HG02981 (cell line): ENCODE results near the gene GMFB.

Source experiments
- ATAC-seq: cut with Tn5 transposase; IDR thresholded peaks from one replicate; pipeline ENCODE4 v1.9.1; 2021; ENCODE audit warnings: mild to moderate bottlenecking, moderate library complexity; ENCODE audit not compliant: unreplicated experiment

GMFB gene

GRCh38 chr14:54493293-54493692, 4.5 kb upstream of the GMFB start:
- no peak for ATAC-seq

DNA sequence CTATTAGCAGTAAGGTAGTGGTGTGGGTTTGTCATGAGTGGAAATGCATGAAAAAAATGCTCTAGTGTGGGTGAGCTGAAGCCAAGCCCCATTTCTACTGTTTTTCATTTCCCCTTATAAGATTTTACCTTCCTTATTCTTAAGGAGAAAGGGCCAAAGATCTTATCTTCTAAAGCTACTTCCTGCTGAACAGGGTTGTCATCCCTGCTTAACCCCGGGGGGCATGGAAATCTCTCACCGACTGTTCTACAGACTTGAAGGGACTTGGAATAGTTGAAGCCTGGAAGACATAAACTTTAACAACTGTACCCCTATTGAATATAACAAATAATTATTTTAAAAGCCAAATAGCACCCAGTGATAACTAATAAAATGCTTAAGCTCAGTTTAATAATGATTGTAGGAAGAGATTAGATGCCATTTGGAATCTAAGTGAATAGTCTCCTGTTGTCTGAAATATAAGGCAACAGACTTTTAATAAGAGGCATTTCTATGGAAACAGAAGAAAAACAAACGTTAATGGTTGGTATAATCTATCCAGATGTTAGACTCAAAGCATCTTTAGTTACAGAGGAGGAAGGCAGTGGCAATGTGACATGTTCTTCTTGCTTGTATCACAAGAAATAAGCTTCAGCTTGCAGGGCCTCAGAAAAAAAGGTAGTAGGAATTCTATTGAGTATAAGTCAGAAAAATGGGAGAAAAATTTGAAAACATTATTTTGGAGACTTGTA, 1.8 kb upstream of the GMFB start:
- no peak for ATAC-seq

DNA sequence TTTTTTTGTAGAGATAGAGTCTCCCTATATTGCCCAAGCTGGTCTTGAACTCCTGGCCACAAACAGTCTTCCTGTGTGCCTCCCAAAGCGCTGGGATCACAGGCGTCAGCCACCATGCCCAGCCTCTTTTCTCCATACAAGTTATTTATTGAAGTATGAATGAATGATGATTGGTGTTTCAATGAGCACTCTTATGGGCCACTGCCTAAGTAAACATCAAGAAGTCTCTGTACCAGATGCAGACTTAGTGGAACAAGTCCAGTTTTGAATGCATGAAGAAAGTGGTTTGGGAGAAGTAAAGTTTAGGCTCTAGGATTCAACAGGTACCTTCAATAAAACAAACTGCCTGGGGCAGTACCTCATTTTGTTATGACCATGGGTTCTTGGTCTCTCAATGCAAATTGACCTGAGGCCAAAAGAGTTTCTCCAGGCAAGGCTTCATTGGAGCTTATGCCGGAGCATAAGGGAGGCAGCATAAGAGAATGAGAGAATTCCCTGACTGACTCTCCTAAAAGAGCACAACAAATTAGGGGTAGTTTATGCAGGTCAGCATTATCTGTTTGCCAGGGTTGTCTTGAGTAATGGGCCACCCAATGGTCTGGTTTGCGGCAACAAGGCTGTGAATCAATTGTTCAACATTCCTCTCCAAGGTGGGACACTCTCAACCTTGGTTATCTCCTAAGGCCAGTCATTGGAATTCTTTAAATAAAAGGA, 1.1 kb upstream of the GMFB start:
- no peak for ATAC-seq

- peak; percentile 13 for ATAC-seq
Observed at GRCh38 chr14:54489318-54489683, 521 bp upstream of the GMFB start.

GRCh38 chr14:54488318-54488645, 498 bp downstream of the GMFB start:
- ATAC-seq, result peak; percentile 20

DNA sequence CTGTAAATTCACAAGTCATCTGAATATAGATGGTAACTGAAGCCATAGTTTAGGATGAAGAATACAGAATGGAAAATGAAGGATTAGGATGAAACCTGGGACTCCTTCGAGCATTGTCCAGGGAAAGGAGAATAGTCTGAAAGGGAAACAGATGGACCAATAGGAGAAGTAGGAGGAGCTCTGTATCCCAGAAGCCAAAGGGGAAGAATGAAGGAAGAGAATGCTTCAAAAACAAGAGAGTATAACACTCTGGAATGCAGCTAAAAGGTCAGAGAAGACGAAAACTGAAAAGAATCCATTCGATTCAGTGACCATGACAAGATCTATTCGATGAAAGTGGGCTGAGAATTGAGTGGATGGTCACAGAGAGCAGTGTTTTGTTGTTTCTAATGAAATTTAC, 1.0 kb downstream of the GMFB start:
- ATAC-seq, result no peak

GRCh38 chr14:54486685-54487084, 2.1 kb downstream of the GMFB start:
- ATAC-seq, result no peak

GRCh38 chr14:54483846-54484245, 4.9 kb downstream of the GMFB start:
- no peak for ATAC-seq

GRCh38 chr14:54483073-54483745, 5.6 kb downstream of the GMFB start:
- ATAC-seq, result no peak

DNA sequence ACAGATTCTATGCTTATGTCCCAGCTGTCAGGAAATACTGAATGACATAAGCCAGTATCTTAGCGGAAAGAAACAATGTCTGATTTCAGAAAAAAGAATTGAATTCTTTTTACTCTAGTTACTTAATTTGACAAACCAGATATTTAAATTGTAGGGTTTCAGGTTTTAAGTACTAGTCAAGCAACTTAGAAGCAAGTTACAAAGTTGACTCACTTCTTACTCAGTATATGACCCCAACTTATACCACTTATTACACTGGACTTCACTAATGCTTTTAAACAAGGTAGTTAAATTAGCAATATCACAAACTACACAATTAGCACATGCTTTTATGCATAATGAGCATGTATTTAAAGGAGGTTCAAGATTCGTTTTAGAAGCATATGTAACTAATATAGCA, 7.1 kb downstream of the GMFB start:
- ATAC-seq, result no peak

DNA sequence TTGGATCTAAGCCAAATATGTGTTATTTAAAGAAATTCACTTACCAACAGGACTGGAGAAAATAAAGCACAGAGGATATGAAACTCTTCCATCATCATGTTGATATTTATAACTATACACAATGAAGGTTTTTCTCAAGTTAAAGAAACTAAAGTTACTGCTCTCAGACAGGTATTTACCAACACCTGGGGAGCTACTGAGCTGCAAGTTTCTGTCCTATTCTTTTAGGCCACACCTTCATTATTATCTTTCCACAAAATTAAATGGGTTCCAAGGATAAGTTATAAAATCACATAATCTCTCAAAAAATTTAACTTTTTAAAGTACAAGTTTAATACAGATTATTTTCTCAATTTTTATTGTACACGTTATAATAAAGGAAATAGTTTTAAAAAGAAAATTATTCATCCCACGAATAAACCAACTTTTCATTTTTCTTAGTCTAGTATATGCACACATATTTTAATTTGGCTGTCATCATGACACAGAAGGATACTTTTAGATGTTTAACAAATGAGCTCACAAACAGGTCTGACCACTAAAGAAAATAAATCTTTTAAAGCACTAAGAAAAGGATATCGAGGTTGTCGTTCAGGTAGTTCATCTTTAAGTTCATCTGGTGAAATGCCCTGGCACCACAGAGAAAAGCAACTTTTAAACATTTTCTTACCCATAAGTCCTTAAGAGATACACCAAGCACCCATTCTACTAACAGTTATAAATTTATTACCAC, 7.8 kb downstream of the GMFB start:
- ATAC-seq, result no peak

- no peak for ATAC-seq
Observed at GRCh38 chr14:54478636-54479215, 10.1 kb downstream of the GMFB start.

GRCh38 chr14:54475911-54476310, 12.9 kb downstream of the GMFB start:
- ATAC-seq, result no peak

- no peak for ATAC-seq
Observed at GRCh38 chr14:54475187-54475899, 13.4 kb downstream of the GMFB start.

- ATAC-seq, result no peak
Observed at GRCh38 chr14:54474232-54474793, 14.5 kb downstream of the GMFB start.

GRCh38 chr14:54472315-54472714, 16.5 kb downstream of the GMFB start:
- ATAC-seq, result no peak

DNA sequence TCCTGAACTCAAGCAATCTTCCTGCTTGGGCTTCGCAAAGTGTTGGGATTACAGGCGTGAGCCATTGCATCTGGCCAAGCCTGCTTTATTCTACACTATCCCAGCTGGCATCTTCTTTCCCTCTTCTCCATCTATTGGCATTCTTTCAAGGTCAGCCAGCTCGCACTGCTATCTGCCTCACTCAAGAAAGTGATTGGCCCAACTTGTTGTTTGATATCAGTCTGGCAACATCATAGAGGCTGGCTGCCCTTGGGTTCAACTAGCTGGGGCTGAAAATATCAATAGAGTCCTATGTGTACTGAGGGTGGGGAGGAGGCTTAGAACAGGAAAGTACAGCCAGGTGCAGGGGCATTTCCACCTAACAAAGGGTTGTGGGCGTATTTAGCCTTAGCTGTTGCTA, 17.1 kb downstream of the GMFB start:
- no peak for ATAC-seq

- ATAC-seq, result no peak
Observed at GRCh38 chr14:54470701-54471100, 18.1 kb downstream of the GMFB start.

DNA sequence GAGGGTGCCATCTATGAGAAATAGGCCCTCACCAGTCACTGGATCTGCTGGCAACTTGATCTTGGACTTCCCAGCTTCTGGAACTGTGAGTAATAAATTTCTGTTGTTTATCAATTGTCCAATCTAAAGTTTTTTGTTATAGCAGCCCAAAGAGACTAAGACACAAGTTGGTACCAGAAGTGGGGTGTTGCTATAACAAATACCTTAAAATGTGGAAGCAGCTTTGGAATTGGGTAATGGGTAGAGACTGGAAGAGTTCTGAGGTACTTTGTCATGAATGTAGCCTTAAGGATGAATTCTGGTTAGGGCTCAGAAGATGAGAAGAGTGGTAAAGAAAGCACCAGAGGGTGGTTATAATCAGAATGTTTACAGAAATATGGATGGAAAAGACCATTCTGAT, 21.5 kb downstream of the GMFB start:
- ATAC-seq, result no peak

GRCh38 chr14:54465654-54466053, 23.1 kb downstream of the GMFB start:
- no peak for ATAC-seq
